MG63 (cell line): ENCODE measurements around the gene FKBP6. TPM values are rescaled to one million over a fixed set of nuclear protein-coding genes. Genes with fewer than 3 reads are reported as not detected.
"Not testable (repeated sequence)": the region's sequence is repeated elsewhere in the genome, so short reads cannot be mapped to it uniquely, and the experiment has no call there.

Experiments
- DNase-seq: peaks from one replicate; pipeline ENCODE4 v3.0.0-alpha.2; 2020
- H3K27me3 ChIP-seq: fragments of 250-450 bp; sonication (Bioruptor Pico); 2 replicates; pipeline ENCODE4 v1.5.1; 2020; ENCODE audit warnings: mild to moderate bottlenecking, moderate library complexity
- H3K36me3 ChIP-seq: fragments of 250-450 bp; sonication (Bioruptor Pico); 2 replicates; pipeline ENCODE4 v1.5.1; 2020; ENCODE audit warnings: mild to moderate bottlenecking, moderate library complexity
- H3K4me3 ChIP-seq: fragments of 250-450 bp; sonication (Bioruptor Pico); 2 replicates; pipeline ENCODE4 v1.5.1; 2020; ENCODE audit warnings: mild to moderate bottlenecking, moderate library complexity
- H3K9me3 ChIP-seq: fragments of 250-450 bp; sonication (Bioruptor Pico); 2 replicates; pipeline ENCODE4 v1.5.1; 2020; ENCODE audit warnings: mild to moderate bottlenecking, moderate library complexity
- total RNA-seq: library from RNA; depleted of rRNA; stranded (reverse); fragments of >200 nt; shearing (Covaris generic); gene quantifications from 2 replicates; pipeline ENCODE4 v1.2.3, GENCODE V29; 2014; ENCODE audit warnings: low replicate concordance; rRNA removed

Gene FKBP6
- total RNA-seq, 1 experiment from 2014 or later, result not detected

DNA sequence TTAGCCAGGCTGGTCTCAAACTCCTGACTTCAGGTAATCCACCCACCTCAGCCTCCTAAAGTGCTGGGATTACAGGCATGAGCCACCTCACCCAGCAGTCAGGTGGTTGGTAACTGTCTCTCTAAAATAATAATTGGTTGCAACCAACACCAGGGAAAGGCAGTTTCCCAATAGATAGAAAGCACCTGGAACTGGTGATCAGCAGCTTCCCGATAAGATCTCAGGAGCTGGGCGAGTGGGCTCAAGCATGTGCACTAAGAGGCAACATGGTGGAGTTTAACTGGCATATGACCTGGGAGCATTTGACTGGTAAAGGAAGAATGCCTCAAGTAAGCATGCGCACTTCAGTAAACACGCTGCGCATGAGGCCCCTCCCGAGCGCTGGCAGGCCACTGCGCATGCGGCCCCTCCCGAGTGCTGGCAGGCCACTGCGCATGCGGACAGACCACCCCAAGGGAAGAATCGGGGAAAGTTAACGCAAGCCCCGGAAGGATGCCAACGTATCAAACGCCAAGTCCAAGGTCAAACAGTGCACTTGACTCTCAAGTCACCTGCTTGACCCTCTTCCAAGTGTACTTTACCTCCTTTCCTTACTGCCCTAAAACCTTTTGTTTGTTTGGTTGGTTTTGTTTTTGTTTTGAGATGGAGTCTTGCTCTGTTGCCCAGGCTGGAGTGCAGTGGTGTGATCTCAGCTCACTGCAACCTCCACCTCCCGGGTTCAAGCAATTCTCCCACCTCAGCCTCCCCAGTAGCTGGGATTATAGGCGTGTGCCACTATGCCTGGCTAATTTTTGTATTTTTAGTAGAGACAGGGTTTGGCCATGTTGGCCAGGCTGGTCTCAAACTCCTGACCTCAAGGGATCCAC is 71.5 kb downstream of the FKBP6 start:
- H3K9me3 ChIP-seq, H3K4me3 ChIP-seq, H3K27me3 ChIP-seq, H3K36me3 ChIP-seq, DNase-seq: not testable (repeated sequence)

- not testable (repeated sequence) for H3K4me3 ChIP-seq, DNase-seq, H3K36me3 ChIP-seq, H3K9me3 ChIP-seq, H3K27me3 ChIP-seq
Measured at GRCh38 chr7:73404860-73405259, 76.9 kb downstream of the FKBP6 start.

Other genes starting within 250 kb of the FKBP6 start
- gene SPDYE9, start 242.1 kb upstream of the FKBP6 start, total RNA-seq, result not detected in 2 replicates
- gene NSUN5, start 19.3 kb upstream of the FKBP6 start, total RNA-seq, result 29.4 and 44.7 TPM in 2 replicates
- not detected in 2 replicates for gene TRIM50, start 79 bp upstream of the FKBP6 start, total RNA-seq
- 0.32 and 0.79 TPM in 2 replicates for gene FZD9, start 105.6 kb downstream of the FKBP6 start, total RNA-seq
- gene BAZ1B, start 194.1 kb downstream of the FKBP6 start, total RNA-seq, result 44.6 and 67.4 TPM in 2 replicates
- gene BCL7B, start 229.5 kb downstream of the FKBP6 start, total RNA-seq, result 31.6 and 33.3 TPM in 2 replicates